Transverse colon (tissue), 4 donors: ENCODE results near the gene MOCS2.

Experiments used
- EP300 ChIP-seq: sonication (generic); formaldehyde crosslinking; IDR thresholded peaks from one replicate; pipeline ENCODE4 v1.6.1; 2017; ENCODE audit warnings: antibody characterized with exemption, low read depth
- POLR2A ChIP-seq: fragments of 450-650 bp; IDR thresholded peaks from one replicate; pipeline ENCODE4 v1.6.1; 2016; ENCODE audit warnings: antibody characterized with exemption, mild to moderate bottlenecking, moderate library complexity
- POLR2AphosphoS5 ChIP-seq, 3 donors: sonication (generic); formaldehyde crosslinking; IDR thresholded peaks; one replicate each; pipeline ENCODE4 v1.6.1; 2016; ENCODE audit warnings: antibody characterized with exemption in 3 of 3
- TF ChIP-seq, protein P1 (sequence below), 5 experiments: fragments of 200-600 bp in 3 of 5; fragments of 450-650 bp in 2 of 5; sonication (generic) in 3 of 5; IDR thresholded peaks; 1 replicate in 2 of 5; 2 replicates in 3 of 5; pipeline ENCODE4 v1.5.1; 2016 to 2017; ENCODE audit warnings: antibody characterized with exemption in 5 of 5, inconsistent platforms in 3 of 5, mild to moderate bottlenecking in 2 of 5, moderate library complexity in 1 of 5

DNA sequence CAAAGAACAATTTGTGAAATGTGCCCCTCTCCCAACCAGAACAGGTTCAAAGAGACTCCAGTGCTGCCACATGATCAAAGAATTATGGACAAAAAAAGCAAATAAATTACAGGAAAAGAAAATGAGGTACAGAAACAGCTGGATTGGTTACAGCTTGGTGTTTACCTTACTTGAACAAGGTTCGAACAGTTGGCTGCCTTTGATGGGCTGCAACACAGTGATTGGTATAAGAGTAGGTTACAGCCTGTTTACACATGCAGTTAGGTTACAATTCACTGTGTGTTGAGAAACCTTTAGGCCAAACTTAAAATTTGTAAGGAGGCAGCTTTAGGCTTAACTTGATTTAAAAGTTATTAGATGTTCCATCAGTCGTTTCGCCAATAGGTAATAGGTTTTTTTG lies 3.4 kb upstream of the MOCS2 start:
- TF ChIP-seq, protein P1, sequence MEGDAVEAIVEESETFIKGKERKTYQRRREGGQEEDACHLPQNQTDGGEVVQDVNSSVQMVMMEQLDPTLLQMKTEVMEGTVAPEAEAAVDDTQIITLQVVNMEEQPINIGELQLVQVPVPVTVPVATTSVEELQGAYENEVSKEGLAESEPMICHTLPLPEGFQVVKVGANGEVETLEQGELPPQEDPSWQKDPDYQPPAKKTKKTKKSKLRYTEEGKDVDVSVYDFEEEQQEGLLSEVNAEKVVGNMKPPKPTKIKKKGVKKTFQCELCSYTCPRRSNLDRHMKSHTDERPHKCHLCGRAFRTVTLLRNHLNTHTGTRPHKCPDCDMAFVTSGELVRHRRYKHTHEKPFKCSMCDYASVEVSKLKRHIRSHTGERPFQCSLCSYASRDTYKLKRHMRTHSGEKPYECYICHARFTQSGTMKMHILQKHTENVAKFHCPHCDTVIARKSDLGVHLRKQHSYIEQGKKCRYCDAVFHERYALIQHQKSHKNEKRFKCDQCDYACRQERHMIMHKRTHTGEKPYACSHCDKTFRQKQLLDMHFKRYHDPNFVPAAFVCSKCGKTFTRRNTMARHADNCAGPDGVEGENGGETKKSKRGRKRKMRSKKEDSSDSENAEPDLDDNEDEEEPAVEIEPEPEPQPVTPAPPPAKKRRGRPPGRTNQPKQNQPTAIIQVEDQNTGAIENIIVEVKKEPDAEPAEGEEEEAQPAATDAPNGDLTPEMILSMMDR (IDR thresholded peaks at IDR 0.05) = no peak
- no peak for TF ChIP-seq POLR2A
- TF ChIP-seq EP300 = no peak
- no peak for TF ChIP-seq POLR2AphosphoS5 (IDR thresholded peaks at IDR 0.05)
